Skeletal muscle tissue (tissue), 4 donors: ENCODE measurements around the gene NTN3. TPM values are rescaled to one million over a fixed set of nuclear protein-coding genes. Genes with fewer than 3 reads are reported as not detected.

Experiments
- H3K27ac ChIP-seq: one replicate; pipeline ENCODE4 v1.7.0; 2013; ENCODE audit warnings: mild to moderate bottlenecking, low read depth, low read length, inconsistent platforms
- H3K27me3 ChIP-seq, 3 donors: one replicate each; pipeline ENCODE4 v1.7.0; 2013; ENCODE audit warnings: low read length in 3 of 3; ENCODE audit not compliant: control insufficient read depth in 3 of 3, insufficient read depth in 3 of 3
- H3K36me3 ChIP-seq, 3 donors: one replicate each; pipeline ENCODE4 v1.7.0; 2013; ENCODE audit warnings: low read length in 3 of 3; ENCODE audit not compliant: control insufficient read depth in 3 of 3, insufficient read depth in 3 of 3
- H3K4me1 ChIP-seq, 3 donors: one replicate each; pipeline ENCODE4 v1.7.0; 2013; ENCODE audit warnings: low read length in 3 of 3, mild to moderate bottlenecking in 3 of 3; ENCODE audit not compliant: control insufficient read depth in 3 of 3, insufficient read depth in 3 of 3
- H3K4me3 ChIP-seq, 3 donors: one replicate each; pipeline ENCODE4 v1.7.0; 2013; ENCODE audit warnings: low read length in 3 of 3
- H3K9ac ChIP-seq, 3 donors: one replicate each; pipeline ENCODE4 v1.7.0; 2013; ENCODE audit warnings: low read length in 3 of 3, mild to moderate bottlenecking in 3 of 3, moderate library complexity in 2 of 3, low read depth in 1 of 3
- H3K9me3 ChIP-seq, 3 donors: one replicate each; pipeline ENCODE4 v1.7.0; 2013; ENCODE audit warnings: low read length in 3 of 3; ENCODE audit not compliant: control insufficient read depth in 3 of 3
- total RNA-seq: library from RNA; depleted of rRNA; stranded (reverse); fragments of >200 nt; gene quantifications from one replicate; pipeline ENCODE4 v1.2.3, GENCODE V29; 2014
- donor health status: Osteomylitis.

NTN3 gene
- total RNA-seq, 1 donor from 2014 or later, result 5.2 TPM

DNA sequence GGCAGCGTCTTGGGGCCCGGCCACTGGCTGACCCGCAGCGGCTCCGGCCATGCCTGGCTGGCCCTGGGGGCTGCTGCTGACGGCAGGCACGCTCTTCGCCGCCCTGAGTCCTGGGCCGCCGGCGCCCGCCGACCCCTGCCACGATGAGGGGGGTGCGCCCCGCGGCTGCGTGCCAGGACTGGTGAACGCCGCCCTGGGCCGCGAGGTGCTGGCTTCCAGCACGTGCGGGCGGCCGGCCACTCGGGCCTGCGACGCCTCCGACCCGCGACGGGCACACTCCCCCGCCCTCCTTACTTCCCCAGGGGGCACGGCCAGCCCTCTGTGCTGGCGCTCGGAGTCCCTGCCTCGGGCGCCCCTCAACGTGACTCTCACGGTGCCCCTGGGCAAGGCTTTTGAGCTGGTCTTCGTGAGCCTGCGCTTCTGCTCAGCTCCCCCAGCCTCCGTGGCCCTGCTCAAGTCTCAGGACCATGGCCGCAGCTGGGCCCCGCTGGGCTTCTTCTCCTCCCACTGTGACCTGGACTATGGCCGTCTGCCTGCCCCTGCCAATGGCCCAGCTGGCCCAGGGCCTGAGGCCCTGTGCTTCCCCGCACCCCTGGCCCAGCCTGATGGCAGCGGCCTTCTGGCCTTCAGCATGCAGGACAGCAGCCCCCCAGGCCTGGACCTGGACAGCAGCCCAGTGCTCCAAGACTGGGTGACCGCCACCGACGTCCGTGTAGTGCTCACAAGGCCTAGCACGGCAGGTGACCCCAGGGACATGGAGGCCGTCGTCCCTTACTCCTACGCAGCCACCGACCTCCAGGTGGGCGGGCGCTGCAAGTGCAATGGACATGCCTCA, 773 bp downstream of the NTN3 start:
- Histone ChIP-seq H3K27me3 (peaks cover 14 to 43% (median 35%) of the 10 kb centered on the region in 3 donors), H3K36me3 (no peaks in the 10 kb centered on the region), H3K4me1 (peaks cover 34 to 74% (median 55%) of the 10 kb centered on the region in 3 donors), H3K9ac (peak overlapping the region in 1 of 3 donors; percentile 45), H3K4me3 (no peak overlapping the region), H3K9me3 (no peaks in the 10 kb centered on the region), H3K27ac (no peak overlapping the region)

DNA sequence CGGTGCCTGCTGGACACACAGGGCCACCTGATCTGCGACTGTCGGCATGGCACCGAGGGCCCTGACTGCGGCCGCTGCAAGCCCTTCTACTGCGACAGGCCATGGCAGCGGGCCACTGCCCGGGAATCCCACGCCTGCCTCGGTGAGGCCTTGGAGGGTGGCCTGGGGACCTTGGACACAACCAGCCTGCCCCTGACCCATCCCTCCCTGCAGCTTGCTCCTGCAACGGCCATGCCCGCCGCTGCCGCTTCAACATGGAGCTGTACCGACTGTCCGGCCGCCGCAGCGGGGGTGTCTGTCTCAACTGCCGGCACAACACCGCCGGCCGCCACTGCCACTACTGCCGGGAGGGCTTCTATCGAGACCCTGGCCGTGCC, 1.4 kb downstream of the NTN3 start:
- H3K36me3 ChIP-seq, result no peaks in the 10 kb centered on the region
- H3K27ac ChIP-seq, result no peak overlapping the region
- H3K4me1 ChIP-seq, result peaks cover 34 to 70% (median 51%) of the 10 kb centered on the region in 3 donors
- no peak overlapping the region for H3K4me3 ChIP-seq
- no peaks in the 10 kb centered on the region for H3K9me3 ChIP-seq
- peak overlapping the region in 1 of 3 donors; percentile 33 for H3K9ac ChIP-seq
- H3K27me3 ChIP-seq, result peaks cover 14 to 43% (median 35%) of the 10 kb centered on the region in 3 donors

DNA sequence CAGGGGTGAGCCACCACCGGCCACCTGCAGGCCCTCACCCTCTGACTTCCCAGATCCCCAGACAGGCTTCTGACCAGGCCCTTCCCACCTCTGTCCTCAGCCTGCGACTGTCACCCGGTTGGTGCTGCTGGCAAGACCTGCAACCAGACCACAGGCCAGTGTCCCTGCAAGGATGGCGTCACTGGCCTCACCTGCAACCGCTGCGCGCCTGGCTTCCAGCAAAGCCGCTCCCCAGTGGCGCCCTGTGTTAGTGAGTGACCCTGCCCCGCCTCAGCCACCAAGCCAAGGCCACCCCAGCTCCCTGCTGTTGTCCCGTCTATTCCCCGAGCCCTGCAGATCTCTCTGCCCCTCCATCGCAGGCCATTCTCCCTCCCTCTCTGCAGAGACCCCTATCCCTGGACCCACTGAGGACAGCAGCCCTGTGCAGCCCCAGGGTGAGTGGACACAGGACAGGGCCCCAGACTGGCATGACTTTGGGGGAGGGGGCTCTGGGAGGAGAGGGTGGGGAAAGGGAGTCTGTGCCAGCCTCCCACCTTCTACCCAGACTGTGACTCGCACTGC, 1.9 kb downstream of the NTN3 start:
- Histone ChIP-seq H3K4me1 (peaks cover 34 to 67% (median 49%) of the 10 kb centered on the region in 3 donors), H3K9ac (no peak overlapping the region), H3K27me3 (peaks cover 14 to 43% (median 35%) of the 10 kb centered on the region in 3 donors), H3K9me3 (no peaks in the 10 kb centered on the region), H3K36me3 (no peaks in the 10 kb centered on the region), H3K4me3 (no peak overlapping the region), H3K27ac (no peak overlapping the region)

DNA sequence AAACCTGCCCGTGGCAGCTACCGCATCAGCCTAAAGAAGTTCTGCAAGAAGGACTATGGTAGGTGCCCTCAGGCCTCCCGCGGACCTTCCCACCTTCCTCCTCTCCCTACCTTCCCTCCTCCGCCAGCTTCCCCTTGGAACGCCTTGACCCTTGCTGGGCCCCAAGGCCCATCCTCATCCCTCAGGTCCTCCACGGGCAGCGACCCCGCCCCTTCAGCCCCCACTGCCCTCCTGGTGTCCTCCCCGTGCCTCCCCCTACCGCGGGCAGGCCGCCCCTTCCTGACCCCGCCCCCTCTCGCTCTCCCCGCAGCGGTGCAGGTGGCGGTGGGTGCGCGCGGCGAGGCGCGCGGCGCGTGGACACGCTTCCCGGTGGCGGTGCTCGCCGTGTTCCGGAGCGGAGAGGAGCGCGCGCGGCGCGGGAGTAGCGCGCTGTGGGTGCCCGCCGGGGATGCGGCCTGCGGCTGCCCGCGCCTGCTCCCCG, 2.4 kb downstream of the NTN3 start:
- Histone ChIP-seq H3K36me3 (no peaks in the 10 kb centered on the region), H3K9ac (no peak overlapping the region), H3K4me3 (no peak overlapping the region), H3K9me3 (no peaks in the 10 kb centered on the region), H3K4me1 (peaks cover 34 to 62% (median 44%) of the 10 kb centered on the region in 3 donors), H3K27ac (no peak overlapping the region), H3K27me3 (peaks cover 14 to 40% (median 32%) of the 10 kb centered on the region in 3 donors)

DNA sequence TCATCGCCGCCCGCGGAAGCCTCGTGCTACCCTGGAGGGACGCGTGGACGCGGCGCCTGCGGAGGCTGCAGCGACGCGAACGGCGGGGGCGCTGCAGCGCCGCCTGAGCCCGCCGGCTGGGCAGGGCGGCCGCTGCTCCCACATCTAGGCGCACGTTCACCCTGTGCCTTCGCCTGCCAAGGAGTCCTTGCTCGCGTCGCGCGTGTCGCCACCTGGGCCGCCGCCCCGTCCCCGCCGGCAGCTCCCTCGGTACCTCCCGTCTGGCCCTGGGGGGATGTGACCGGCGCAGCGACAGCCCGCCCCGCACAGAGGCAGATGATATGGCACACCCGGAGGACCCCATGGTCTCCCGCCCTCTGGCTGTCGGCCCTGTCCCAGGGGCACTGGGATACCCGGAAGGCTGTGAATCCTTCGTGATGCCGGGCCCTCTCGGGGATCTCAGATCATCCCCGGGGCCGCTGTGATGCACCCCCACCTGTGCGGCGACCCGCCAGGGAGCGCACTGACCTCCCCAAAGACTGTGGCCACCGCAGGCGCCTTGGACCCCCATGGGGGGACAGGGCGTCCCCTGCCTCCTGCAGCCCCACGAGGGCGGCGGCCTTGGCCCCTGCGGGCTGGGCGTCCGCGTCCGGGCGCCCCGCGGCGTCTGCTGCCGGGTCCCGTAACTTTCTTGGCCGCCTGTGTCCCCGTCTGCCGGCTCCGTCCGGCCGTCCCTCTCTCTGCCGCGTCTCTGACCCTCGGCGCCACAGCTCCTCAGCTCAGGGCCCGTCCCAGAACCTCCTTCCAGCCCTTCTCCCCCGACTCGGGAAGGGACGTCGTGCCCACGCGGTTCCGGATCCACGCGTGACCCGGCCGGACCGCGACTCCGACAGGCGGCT, 3.1 kb downstream of the NTN3 start:
- peaks cover 14 to 38% (median 32%) of the 10 kb centered on the region in 3 donors for H3K27me3 ChIP-seq
- H3K9ac ChIP-seq, result peak overlapping the region; percentile 61 to 82 (median 79)
- no peaks in the 10 kb centered on the region for H3K9me3 ChIP-seq
- peaks cover 29 to 55% (median 39%) of the 10 kb centered on the region in 3 donors for H3K4me1 ChIP-seq
- H3K27ac ChIP-seq, result peak overlapping the region; percentile 64
- no peaks in the 10 kb centered on the region for H3K36me3 ChIP-seq
- H3K4me3 ChIP-seq, result peak overlapping the region; percentile 68 to 75 (median 74)

DNA sequence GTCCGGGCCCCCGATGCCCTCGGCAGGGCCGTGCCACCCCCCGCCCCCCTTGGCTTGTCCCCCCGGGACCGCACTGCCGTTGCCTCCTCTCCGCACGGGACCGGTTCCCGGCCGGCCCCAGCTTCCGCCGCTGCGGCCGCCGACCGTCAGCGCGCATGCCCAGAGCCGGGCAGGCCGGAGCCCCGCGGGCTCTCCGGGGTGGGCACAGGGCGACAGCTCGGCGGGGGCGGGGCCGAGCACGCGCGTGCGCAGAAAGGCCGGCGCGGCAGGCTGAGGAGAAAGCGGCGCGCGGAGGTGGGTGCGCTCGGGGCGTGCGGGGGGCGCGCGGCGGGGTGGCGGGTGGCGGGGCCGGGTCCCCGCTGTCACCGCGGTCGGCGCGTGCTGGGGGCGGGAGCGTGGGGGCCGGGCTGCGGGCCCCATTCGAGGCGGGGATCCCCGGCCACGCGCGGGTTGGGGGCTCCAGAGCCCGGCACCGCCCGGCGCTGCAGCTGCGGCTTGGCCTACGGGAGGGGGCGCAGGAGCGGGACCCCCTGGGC, 3.8 kb downstream of the NTN3 start, which contains the start of gene TBC1D24:
Gene TBC1D24, plus strand, starts transcription at position 251 of the 536 bp plus-strand sequence. CDS start 21,022 bp downstream, outside the sequence.
- Histone ChIP-seq H3K4me1 (peaks cover 22 to 49% (median 32%) of the 10 kb centered on the region in 3 donors), H3K4me3 (peak within 1 kb of the TSS; percentile 68 to 75 (median 74)), H3K27me3 (peaks cover 10 to 31% (median 27%) of the 10 kb centered on the region in 3 donors), H3K27ac (peak within 1 kb of the TSS; percentile 64), H3K9ac (peak within 1 kb of the TSS; percentile 61 to 82 (median 79)), H3K36me3 (no peaks in the 10 kb centered on the region), H3K9me3 (no peaks in the 10 kb centered on the region)

DNA sequence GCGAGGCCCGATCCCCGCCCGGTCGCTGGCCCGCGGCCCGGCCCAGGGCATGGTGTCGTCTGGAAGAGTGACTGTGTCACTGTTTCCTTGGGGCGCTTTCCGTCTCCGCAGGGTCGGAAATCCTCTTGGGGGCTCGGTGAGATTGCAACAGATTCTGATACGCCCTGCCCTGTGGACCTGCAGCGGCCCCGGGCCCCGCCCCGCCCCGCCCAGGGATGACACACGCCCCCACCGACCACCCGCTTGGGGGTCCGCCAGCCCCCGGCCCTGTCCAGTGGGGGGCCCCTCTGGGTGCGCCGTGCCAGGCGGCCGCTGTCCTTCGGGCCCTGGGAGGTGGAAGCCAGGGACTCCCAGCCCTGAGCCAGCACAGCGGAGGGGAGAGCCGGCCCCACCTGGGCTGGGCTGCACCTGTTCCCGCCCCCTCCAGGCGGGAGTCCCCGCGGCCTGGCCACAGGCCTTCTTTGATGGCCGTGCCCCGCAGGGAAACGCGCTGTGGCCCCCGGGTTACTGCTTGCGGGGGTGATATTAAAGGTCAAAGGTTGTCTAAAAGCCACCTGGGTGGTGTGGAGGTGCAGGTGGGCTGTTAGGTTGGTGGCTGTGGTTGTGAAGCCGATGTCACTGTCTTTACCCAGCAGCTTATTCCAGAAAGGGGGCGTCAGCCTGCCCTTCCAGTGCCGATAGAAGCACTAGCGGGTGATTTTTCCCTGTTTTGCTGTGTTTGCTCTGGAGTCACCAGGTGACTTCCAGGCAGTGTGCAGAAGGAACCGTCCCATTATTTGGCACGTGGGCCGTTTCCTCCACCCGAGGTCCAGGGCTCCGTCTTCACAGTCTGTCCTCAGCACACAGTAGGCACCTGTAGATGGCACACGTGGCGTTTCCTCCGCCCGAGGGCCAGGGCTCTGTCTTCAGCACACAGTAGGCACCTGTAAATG, 4.6 kb downstream of the NTN3 start:
- H3K9ac ChIP-seq, result peak overlapping the region; percentile 43 to 82 (median 52)
- H3K4me3 ChIP-seq, result peak overlapping the region; percentile 51 to 72 (median 66)

DNA sequence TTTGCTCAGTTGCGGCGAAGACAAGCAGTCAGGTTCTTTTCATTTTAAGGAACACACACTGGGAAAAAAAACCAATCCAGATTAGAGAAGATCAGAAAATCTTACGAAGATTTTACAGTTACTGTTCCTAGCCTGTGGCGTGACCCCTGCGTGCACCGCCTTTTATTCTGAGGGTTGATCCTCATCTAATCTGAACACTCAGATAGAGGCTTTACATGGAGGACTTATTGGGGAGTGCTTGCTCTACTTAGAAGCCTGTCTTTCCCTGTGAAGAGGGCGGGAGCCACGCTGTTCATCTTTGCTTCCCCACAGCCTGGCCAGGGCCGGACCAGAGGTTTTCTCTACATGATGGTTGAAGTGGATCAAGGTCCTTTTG, 5.2 kb downstream of the NTN3 start:
- H3K9ac ChIP-seq, result peak overlapping the region in 1 of 3 donors; percentile 33
- no peaks in the 10 kb centered on the region for H3K9me3 ChIP-seq
- H3K27me3 ChIP-seq, result peaks cover 7 to 21% (median 19%) of the 10 kb centered on the region in 3 donors
- H3K36me3 ChIP-seq, result no peaks in the 10 kb centered on the region
- H3K27ac ChIP-seq, result no peak overlapping the region
- no peak overlapping the region for H3K4me3 ChIP-seq
- H3K4me1 ChIP-seq, result peaks cover 14 to 40% (median 23%) of the 10 kb centered on the region in 3 donors

More for the DNA sequence above, 4.6 kb downstream of the NTN3 start:
- Histone ChIP-seq H3K9me3 (no peaks in the 10 kb centered on the region), H3K27me3 (peaks cover 7 to 23% (median 20%) of the 10 kb centered on the region in 3 donors), H3K4me1 (peaks cover 16 to 42% (median 25%) of the 10 kb centered on the region in 3 donors), H3K36me3 (no peaks in the 10 kb centered on the region), H3K27ac (no peak overlapping the region)
